ENCODE data around the gene ZSWIM3.

GRCh38 chr20:45845452-45845851 lies 12.0 kb upstream of the ZSWIM3 start:
- TF ChIP-seq, protein P1, sequence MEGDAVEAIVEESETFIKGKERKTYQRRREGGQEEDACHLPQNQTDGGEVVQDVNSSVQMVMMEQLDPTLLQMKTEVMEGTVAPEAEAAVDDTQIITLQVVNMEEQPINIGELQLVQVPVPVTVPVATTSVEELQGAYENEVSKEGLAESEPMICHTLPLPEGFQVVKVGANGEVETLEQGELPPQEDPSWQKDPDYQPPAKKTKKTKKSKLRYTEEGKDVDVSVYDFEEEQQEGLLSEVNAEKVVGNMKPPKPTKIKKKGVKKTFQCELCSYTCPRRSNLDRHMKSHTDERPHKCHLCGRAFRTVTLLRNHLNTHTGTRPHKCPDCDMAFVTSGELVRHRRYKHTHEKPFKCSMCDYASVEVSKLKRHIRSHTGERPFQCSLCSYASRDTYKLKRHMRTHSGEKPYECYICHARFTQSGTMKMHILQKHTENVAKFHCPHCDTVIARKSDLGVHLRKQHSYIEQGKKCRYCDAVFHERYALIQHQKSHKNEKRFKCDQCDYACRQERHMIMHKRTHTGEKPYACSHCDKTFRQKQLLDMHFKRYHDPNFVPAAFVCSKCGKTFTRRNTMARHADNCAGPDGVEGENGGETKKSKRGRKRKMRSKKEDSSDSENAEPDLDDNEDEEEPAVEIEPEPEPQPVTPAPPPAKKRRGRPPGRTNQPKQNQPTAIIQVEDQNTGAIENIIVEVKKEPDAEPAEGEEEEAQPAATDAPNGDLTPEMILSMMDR (IDR thresholded peaks at IDR 0.05): no peak
- TF ChIP-seq POLR2A (IDR thresholded peaks at IDR 0.05): no peak

Data from testis (tissue), 2 donors.